CD14-positive monocyte (primary cell): ENCODE data around the gene DEPDC4. TPM values are rescaled to one million over a fixed set of nuclear protein-coding genes. Genes with fewer than 3 reads are reported as not detected.

Source experiments
- DNase-seq, 3 donors: peaks; one replicate each; pipeline ENCODE4 v3.0.0-alpha.2; 2011 to 2022
- H2AFZ ChIP-seq: 2 replicates; pipeline ENCODE4 v1.6.0; 2012; ENCODE audit warnings: mild to moderate bottlenecking, low read depth, low read length, inconsistent platforms; ENCODE audit not compliant: insufficient read depth, poor library complexity, severe bottlenecking
- H3K27ac ChIP-seq, 2 donors: 1 replicate in 1 of 2; 2 replicates in 1 of 2; pipeline ENCODE4 v1.5.1; 2012 to 2013; ENCODE audit warnings: low read length in 2 of 2, control low read depth in 1 of 2, inconsistent platforms in 1 of 2, low read depth in 1 of 2, mild to moderate bottlenecking in 1 of 2
- H3K27me3 ChIP-seq, 2 donors: one replicate each; pipeline versions ENCODE4 v1.6.0 to v1.6.1; 2011 to 2013; ENCODE audit warnings: low read length in 2 of 2; ENCODE audit not compliant: control insufficient read depth in 2 of 2, insufficient read depth in 2 of 2
- H3K36me3 ChIP-seq, 2 donors: replicated peaks in 1 of 2; 1 replicate in 1 of 2; 2 replicates in 1 of 2; pipeline versions ENCODE4 v1.5.1 to v1.6.1; 2012 to 2013; ENCODE audit warnings: low read length in 2 of 2, control low read depth in 1 of 2, inconsistent platforms in 1 of 2, mild to moderate bottlenecking in 1 of 2; ENCODE audit not compliant: insufficient read depth in 2 of 2, control insufficient read depth in 1 of 2
- H3K4me1 ChIP-seq, 2 donors: 1 replicate in 1 of 2; 2 replicates in 1 of 2; pipeline versions ENCODE4 v1.5.1 to v1.6.1; 2012 to 2013; ENCODE audit warnings: low read length in 2 of 2, control low read depth in 1 of 2, inconsistent platforms in 1 of 2, mild to moderate bottlenecking in 1 of 2, moderate library complexity in 1 of 2; ENCODE audit not compliant: insufficient read depth in 2 of 2, control insufficient read depth in 1 of 2
- H3K4me2 ChIP-seq: replicated peaks from 2 replicates; pipeline ENCODE3; 2012; ENCODE audit warnings: low read length, moderate library complexity, mild to moderate bottlenecking; ENCODE audit not compliant: poor library complexity, severe bottlenecking; ENCODE audit errors: extremely low read depth
- H3K4me3 ChIP-seq, 3 experiments: fragments of 200-600 bp in 1 of 3; sonication (generic) in 1 of 3; replicated peaks in 1 of 3; 1 replicate in 2 of 3; 2 replicates in 1 of 3; pipeline ENCODE4 v1.5.1; 2011 to 2013; ENCODE audit warnings: low read length in 3 of 3, mild to moderate bottlenecking in 3 of 3, control low read depth in 2 of 3, low read depth in 2 of 3, inconsistent platforms in 1 of 3, moderate library complexity in 1 of 3
- H3K79me2 ChIP-seq: 2 replicates; pipeline ENCODE4 v1.6.0; 2012; ENCODE audit warnings: mild to moderate bottlenecking, control low read depth, inconsistent platforms, low read length, moderate library complexity; ENCODE audit not compliant: insufficient read depth
- H3K9ac ChIP-seq: 2 replicates; pipeline ENCODE4 v1.6.0; 2017; ENCODE audit warnings: low read length, mild to moderate bottlenecking; ENCODE audit not compliant: insufficient read depth, poor library complexity, severe bottlenecking
- H3K9me3 ChIP-seq, 2 donors: replicated peaks in 1 of 2; 1 replicate in 1 of 2; 2 replicates in 1 of 2; pipeline versions ENCODE4 v1.5.1 to v1.6.1; 2012 to 2013; ENCODE audit warnings: low read length in 2 of 2, control low read depth in 1 of 2; ENCODE audit not compliant: control insufficient read depth in 1 of 2, insufficient read depth in 1 of 2
- H4K20me1 ChIP-seq: 2 replicates; pipeline ENCODE4 v1.6.0; 2012; ENCODE audit warnings: mild to moderate bottlenecking, low read length, control low read depth, moderate library complexity; ENCODE audit not compliant: insufficient read depth
- H3K27ac Mint-ChIP-seq, 7 donors: one replicate each; pipeline ENCODE4 v1.8.0; 2020; ENCODE audit warnings: mild to moderate bottlenecking in 7 of 7, mixed read lengths in 7 of 7, moderate library complexity in 6 of 7, inconsistent platforms in 2 of 7
- H3K27me3 Mint-ChIP-seq, 3 donors: one replicate each; pipeline ENCODE4 v1.8.0; 2021 to 2022; ENCODE audit warnings: low read depth in 3 of 3, mild to moderate bottlenecking in 3 of 3, mixed read lengths in 3 of 3, moderate library complexity in 3 of 3, inconsistent platforms in 1 of 3
- H3K36me3 Mint-ChIP-seq, 2 donors: one replicate each; pipeline ENCODE4 v1.8.0; 2020; ENCODE audit warnings: mixed read lengths in 2 of 2, inconsistent platforms in 1 of 2, mild to moderate bottlenecking in 1 of 2
- H3K4me1 Mint-ChIP-seq: one replicate; pipeline ENCODE4 v1.8.0; 2020; ENCODE audit warnings: mild to moderate bottlenecking, mixed read lengths
- H3K4me3 Mint-ChIP-seq, 2 donors: one replicate each; pipeline ENCODE4 v1.8.0; 2020; ENCODE audit warnings: mild to moderate bottlenecking in 2 of 2, mixed read lengths in 2 of 2, moderate library complexity in 1 of 2
- H3K9me3 Mint-ChIP-seq, 7 donors: one replicate each; pipeline ENCODE4 v1.8.0; 2020 to 2022; ENCODE audit warnings: mixed read lengths in 7 of 7, mild to moderate bottlenecking in 6 of 7, moderate library complexity in 6 of 7, inconsistent platforms in 2 of 7
- WGBS: methylation state at CpG from one replicate; pipeline ENCODE4 v1.1.5; 2013; ENCODE audit warnings: missing lambda C conversion rate; ENCODE audit not compliant: insufficient coverage; 5-methylcytosine and 5-hydroxymethylcytosine counted together
- intact Hi-C, 2 donors: fragments of 100-400 bp; cut with micrococcal nuclease; formaldehyde crosslinking; loops; one replicate each; pipeline versions ENCODE4 v1.15.0 to v1.15.1; 2023
- polyA plus RNA-seq, 3 donors: library from polyadenylated mRNA; depleted of rRNA in 1 of 3; unstranded in 2 of 3; stranded (reverse) in 1 of 3; fragments of 300-500 nt in 2 of 3; fragments of >200 nt in 1 of 3; fragmentation: Illumina TruSeq in 2 of 3; gene quantifications; 1 replicate in 2 of 3; 2 replicates in 1 of 3; pipeline ENCODE4 v1.2.3, GENCODE V29; 2012 to 2021
- TF ChIP-seq, protein P1 (sequence below): fragments of 200-600 bp; IDR thresholded peaks from one replicate; pipeline ENCODE4 v1.8.0; 2022; ENCODE audit warnings: antibody characterized with exemption, mild to moderate bottlenecking

DEPDC4 gene
- polyA plus RNA-seq, 3 donors, result 0.25 TPM; not detected in 2

DNA sequence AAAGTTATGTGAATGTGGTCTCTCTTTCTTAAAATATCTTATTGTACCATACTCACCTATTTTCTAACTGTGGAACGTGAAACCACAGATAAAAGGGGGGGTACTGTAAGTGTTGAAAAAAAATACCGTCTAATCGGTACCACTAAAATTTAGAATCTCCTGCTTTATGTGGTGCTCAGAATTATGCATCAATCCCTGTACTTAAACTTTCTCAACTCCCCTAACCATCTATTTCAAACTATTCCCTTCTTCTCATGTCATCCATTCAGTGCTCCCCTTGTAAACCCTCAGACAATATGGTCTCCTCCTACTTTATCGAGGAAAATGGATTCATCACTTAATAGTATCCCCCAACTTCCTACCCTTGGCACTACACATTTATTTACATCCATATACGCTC lies 23.7 kb downstream of the DEPDC4 start:
- H3K79me2 ChIP-seq, result no peaks in the 10 kb centered on the region
- no peak overlapping the region for H2AFZ ChIP-seq
- no peaks in the 10 kb centered on the region for H3K9me3 ChIP-seq
- Mint-ChIP-seq H3K4me3 (no peak overlapping the region), H3K9me3 (no peaks in the 10 kb centered on the region), H3K36me3 (no peaks in the 10 kb centered on the region), H3K27ac (peak overlapping the region in 1 of 7 donors; percentile 6), H3K27me3 (peaks cover 0 to 3% (median 0%) of the 10 kb centered on the region in 3 donors), H3K4me1 (peaks cover 2% of the 10 kb centered on the region)
- H3K27me3 ChIP-seq, result no peaks in the 10 kb centered on the region
- 44% methylated on average over 2 of the region's 5 CpGs for WGBS
- H3K4me1 ChIP-seq, result no peaks in the 10 kb centered on the region
- no peak for DNase-seq
- TF ChIP-seq, protein P1, sequence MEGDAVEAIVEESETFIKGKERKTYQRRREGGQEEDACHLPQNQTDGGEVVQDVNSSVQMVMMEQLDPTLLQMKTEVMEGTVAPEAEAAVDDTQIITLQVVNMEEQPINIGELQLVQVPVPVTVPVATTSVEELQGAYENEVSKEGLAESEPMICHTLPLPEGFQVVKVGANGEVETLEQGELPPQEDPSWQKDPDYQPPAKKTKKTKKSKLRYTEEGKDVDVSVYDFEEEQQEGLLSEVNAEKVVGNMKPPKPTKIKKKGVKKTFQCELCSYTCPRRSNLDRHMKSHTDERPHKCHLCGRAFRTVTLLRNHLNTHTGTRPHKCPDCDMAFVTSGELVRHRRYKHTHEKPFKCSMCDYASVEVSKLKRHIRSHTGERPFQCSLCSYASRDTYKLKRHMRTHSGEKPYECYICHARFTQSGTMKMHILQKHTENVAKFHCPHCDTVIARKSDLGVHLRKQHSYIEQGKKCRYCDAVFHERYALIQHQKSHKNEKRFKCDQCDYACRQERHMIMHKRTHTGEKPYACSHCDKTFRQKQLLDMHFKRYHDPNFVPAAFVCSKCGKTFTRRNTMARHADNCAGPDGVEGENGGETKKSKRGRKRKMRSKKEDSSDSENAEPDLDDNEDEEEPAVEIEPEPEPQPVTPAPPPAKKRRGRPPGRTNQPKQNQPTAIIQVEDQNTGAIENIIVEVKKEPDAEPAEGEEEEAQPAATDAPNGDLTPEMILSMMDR, result no peak
- no peaks in the 10 kb centered on the region for H4K20me1 ChIP-seq
- no peak overlapping the region for H3K4me3 ChIP-seq
- no peak overlapping the region for H3K4me2 ChIP-seq
- no peak overlapping the region for H3K9ac ChIP-seq
- H3K36me3 ChIP-seq, result no peaks in the 10 kb centered on the region
- no peak overlapping the region for H3K27ac ChIP-seq
- intact Hi-C loops, result no loop called here

DNA sequence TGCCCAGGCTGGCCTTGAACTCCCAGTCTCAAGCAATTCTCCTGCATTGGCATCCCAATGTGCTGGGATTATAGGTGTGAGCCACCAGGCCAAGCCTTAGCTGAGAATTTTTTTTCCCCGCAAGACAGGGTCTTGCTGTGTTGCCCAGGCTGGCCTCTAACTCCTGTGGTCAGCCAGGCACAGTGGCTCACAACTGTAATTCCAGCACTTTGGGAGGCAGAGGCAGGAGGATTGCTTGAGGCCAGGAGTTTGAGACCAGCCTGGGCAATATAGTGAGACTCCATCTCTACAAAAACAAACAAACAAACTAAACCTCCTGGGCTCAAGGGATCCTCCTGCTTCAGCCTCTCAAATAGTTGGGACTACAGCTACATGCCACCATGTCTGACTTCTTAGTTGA lies 27.3 kb downstream of the DEPDC4 start:
- TF ChIP-seq, protein P1, result no peak
- intact Hi-C loops, result no loop called here
- H3K27ac ChIP-seq, result no peak overlapping the region
- 100% methylated on average over 1 of the region's 1 CpG for WGBS
- H3K9me3 ChIP-seq, result no peaks in the 10 kb centered on the region
- Mint-ChIP-seq H3K27ac (peak overlapping the region in 1 of 7 donors; percentile 8), H3K9me3 (no peaks in the 10 kb centered on the region), H3K27me3 (peaks cover 0 to 1% (median 0%) of the 10 kb centered on the region in 3 donors), H3K4me1 (no peaks in the 10 kb centered on the region), H3K4me3 (no peak overlapping the region), H3K36me3 (no peaks in the 10 kb centered on the region)
- no peaks in the 10 kb centered on the region for H3K4me1 ChIP-seq
- no peak overlapping the region for H3K4me3 ChIP-seq
- no peaks in the 10 kb centered on the region for H3K79me2 ChIP-seq
- H3K36me3 ChIP-seq, result no peaks in the 10 kb centered on the region
- no peaks in the 10 kb centered on the region for H3K27me3 ChIP-seq
- no peaks in the 10 kb centered on the region for H4K20me1 ChIP-seq
- no peak for DNase-seq
- no peak overlapping the region for H3K9ac ChIP-seq
- H2AFZ ChIP-seq, result no peak overlapping the region
- H3K4me2 ChIP-seq, result no peak overlapping the region
